ENCODE results near the gene IGF2BP1. TPM values are rescaled to one million over a fixed set of nuclear protein-coding genes. Genes with fewer than 3 reads are reported as not detected.

Gene IGF2BP1
- total and polyA plus RNA-seq, 2 donors (not counting 1 experiment from before 2014, with no cell fraction given), result under 0.01 to 1.1 TPM

- Histone ChIP-seq H3K27me3 (ENCODE audit: control insufficient read depth, insufficient read depth, low read length) (no peaks in the 10 kb centered on the region), H4K20me1 (ENCODE audit: control insufficient read depth, extremely low read depth, insufficient read depth, low read length) (no peaks in the 10 kb centered on the region), H3K27ac (ENCODE audit: insufficient read depth, low read length) (no peak overlapping the region), H3K4me3 (replicated peaks in 1 of 4; ENCODE audit: control extremely low read depth in 1 of 4, insufficient read depth in 1 of 4, low read depth in 3 of 4, low read length in 4 of 4) (no peak overlapping the region), H3K79me2 (ENCODE audit: control insufficient read depth, insufficient read depth, low read length) (no peaks in the 10 kb centered on the region), H3K4me1 (ENCODE audit: control insufficient read depth, extremely low read depth, insufficient read depth, low read length) (no peaks in the 10 kb centered on the region), H3K9me3 (ENCODE audit: control insufficient read depth, insufficient read depth, low read depth, low read length) (no peaks in the 10 kb centered on the region), H3K36me3 (ENCODE audit: control insufficient read depth, insufficient read depth, low read length) (no peaks in the 10 kb centered on the region), H2AFZ (ENCODE audit: low read length) (no peak overlapping the region), H3K9ac (ENCODE audit: insufficient read depth, low read length) (no peak overlapping the region), H3K4me2 (ENCODE audit: extremely low read depth, insufficient read depth, low read length) (no peak overlapping the region)
- DNase-seq (ENCODE audit: low read depth in 2 of 2), result peak; percentile 46 to 76
- TF ChIP-seq CTCF (conservative IDR thresholded peaks at IDR 0.05 in 1 of 2, IDR thresholded peaks at IDR 0.05 in 1 of 2; ENCODE audit: low read depth in 1 of 2, low read length in 2 of 2), result peak; percentile 73 to 84
- TF ChIP-seq EZH2 (IDR thresholded peaks at IDR 0.05; ENCODE audit: low read length, missing control alignments), result no peak
These were observed 42.9 kb upstream of the IGF2BP1 start for GRCh38 chr17:48954300-48954755.

DNA sequence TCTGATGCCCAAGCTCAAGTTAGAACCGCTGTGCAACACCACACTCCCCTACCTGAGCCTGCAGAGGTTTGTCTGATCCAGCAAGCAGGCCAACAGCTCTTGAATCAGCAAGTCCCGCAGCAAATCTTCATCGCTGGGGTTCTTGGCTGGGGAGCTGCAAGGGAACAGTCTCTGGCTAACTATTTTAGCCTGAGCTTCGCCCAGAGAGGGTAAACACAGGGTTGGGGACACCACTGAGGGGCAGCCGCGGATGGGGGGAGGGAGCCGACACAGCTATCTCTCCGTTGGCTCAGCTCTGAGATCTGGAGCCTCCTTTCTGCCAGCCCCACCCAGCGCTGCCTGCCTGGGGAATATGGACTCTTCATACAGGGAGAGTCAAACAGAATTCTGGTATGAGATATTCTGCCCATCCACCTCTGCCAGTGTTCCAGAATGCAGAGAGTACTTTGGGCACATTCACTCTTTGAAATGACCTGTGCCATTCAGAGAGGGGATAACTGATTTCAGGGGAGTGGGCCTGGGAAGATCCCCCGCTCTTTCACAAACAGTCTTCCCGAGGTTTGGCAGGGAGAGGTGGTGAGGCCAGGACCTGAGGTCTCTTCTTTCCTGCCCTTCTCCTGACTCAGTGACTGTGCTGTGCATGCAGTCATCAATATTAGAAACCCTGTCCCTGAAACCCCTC lies 36.2 kb upstream of the IGF2BP1 start:
- Histone ChIP-seq H3K79me2 (ENCODE audit: control insufficient read depth, insufficient read depth, low read length) (no peaks in the 10 kb centered on the region), H3K4me2 (ENCODE audit: extremely low read depth, insufficient read depth, low read length) (peak overlapping the region; percentile 87), H3K27me3 (ENCODE audit: control insufficient read depth, insufficient read depth, low read length) (no peaks in the 10 kb centered on the region), H3K27ac (ENCODE audit: insufficient read depth, low read length) (no peak overlapping the region), H3K36me3 (ENCODE audit: control insufficient read depth, insufficient read depth, low read length) (no peaks in the 10 kb centered on the region), H4K20me1 (ENCODE audit: control insufficient read depth, extremely low read depth, insufficient read depth, low read length) (no peaks in the 10 kb centered on the region), H2AFZ (ENCODE audit: low read length) (peak overlapping the region; percentile 83), H3K4me1 (ENCODE audit: control insufficient read depth, extremely low read depth, insufficient read depth, low read length) (peaks cover 14% of the 10 kb centered on the region), H3K9me3 (ENCODE audit: control insufficient read depth, insufficient read depth, low read depth, low read length) (no peaks in the 10 kb centered on the region), H3K9ac (ENCODE audit: insufficient read depth, low read length) (no peak overlapping the region), H3K4me3 (replicated peaks in 1 of 4; ENCODE audit: control extremely low read depth in 1 of 4, insufficient read depth in 1 of 4, low read depth in 3 of 4, low read length in 4 of 4) (peak overlapping the region in 1 of 4 experiments; percentile 7)
- TF ChIP-seq EZH2 (IDR thresholded peaks at IDR 0.05; ENCODE audit: low read length, missing control alignments) (no peak), CTCF (conservative IDR thresholded peaks at IDR 0.05 in 1 of 2, IDR thresholded peaks at IDR 0.05 in 1 of 2; ENCODE audit: low read depth in 1 of 2, low read length in 2 of 2) (no peak)
- DNase-seq (ENCODE audit: low read depth in 2 of 2), result no peak

DNA sequence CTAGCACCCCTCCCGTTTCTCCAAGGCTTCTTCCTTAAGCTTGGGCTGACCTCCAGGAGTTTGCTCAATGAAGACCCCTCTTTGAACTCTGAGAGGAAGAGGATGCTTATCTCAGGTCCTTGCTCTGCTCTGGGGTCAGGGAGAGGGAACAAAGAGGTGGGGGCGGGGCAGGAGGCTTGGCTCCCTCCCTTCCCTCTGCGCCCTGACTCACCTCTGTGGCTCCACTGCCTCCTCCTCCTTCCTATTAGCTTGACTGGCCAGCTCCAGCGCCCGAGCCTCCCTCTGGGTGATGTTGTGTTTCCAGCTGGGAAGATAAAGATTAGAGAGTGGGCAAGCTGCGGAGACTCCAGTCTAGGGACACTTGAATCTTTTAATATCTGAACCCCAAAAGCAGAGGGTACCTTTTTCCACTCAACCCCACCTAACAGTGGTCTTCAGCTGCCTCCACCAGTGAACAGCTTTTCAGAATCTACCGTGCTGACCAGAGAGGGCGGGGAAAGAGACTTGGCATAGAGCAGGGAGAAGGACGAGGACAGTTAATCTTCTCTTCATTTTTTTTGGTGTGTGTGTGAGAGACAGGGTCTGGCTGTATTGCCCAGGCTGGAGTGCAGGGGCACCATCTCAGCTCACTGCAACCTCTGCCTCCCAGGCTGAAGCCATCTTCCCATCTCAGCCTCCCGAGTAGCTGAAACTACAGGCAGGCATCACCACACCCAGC lies 35.5 kb upstream of the IGF2BP1 start:
- no peak overlapping the region for H3K9ac ChIP-seq (ENCODE audit: insufficient read depth, low read length)
- H3K27ac ChIP-seq (ENCODE audit: insufficient read depth, low read length), result no peak overlapping the region
- DNase-seq (ENCODE audit: low read depth in 2 of 2), result peak; percentile 38 to 76
- peak overlapping the region; percentile 87 for H3K4me2 ChIP-seq (ENCODE audit: extremely low read depth, insufficient read depth, low read length)
- peak overlapping the region in 1 of 4 experiments; percentile 7 for H3K4me3 ChIP-seq (replicated peaks in 1 of 4; ENCODE audit: control extremely low read depth in 1 of 4, insufficient read depth in 1 of 4, low read depth in 3 of 4, low read length in 4 of 4)
- peak overlapping the region; percentile 83 for H2AFZ ChIP-seq (ENCODE audit: low read length)
- H3K79me2 ChIP-seq (ENCODE audit: control insufficient read depth, insufficient read depth, low read length), result no peaks in the 10 kb centered on the region
- H3K27me3 ChIP-seq (ENCODE audit: control insufficient read depth, insufficient read depth, low read length), result no peaks in the 10 kb centered on the region
- H3K4me1 ChIP-seq (ENCODE audit: control insufficient read depth, extremely low read depth, insufficient read depth, low read length), result peaks cover 14% of the 10 kb centered on the region
- TF ChIP-seq CTCF (conservative IDR thresholded peaks at IDR 0.05 in 1 of 2, IDR thresholded peaks at IDR 0.05 in 1 of 2; ENCODE audit: low read depth in 1 of 2, low read length in 2 of 2), result no peak
- TF ChIP-seq EZH2 (IDR thresholded peaks at IDR 0.05; ENCODE audit: low read length, missing control alignments), result no peak
- no peaks in the 10 kb centered on the region for H3K36me3 ChIP-seq (ENCODE audit: control insufficient read depth, insufficient read depth, low read length)
- H4K20me1 ChIP-seq (ENCODE audit: control insufficient read depth, extremely low read depth, insufficient read depth, low read length), result no peaks in the 10 kb centered on the region
- no peaks in the 10 kb centered on the region for H3K9me3 ChIP-seq (ENCODE audit: control insufficient read depth, insufficient read depth, low read depth, low read length)
